ENCODE data around the gene PLPP4.

The PLPP4 gene

DNA sequence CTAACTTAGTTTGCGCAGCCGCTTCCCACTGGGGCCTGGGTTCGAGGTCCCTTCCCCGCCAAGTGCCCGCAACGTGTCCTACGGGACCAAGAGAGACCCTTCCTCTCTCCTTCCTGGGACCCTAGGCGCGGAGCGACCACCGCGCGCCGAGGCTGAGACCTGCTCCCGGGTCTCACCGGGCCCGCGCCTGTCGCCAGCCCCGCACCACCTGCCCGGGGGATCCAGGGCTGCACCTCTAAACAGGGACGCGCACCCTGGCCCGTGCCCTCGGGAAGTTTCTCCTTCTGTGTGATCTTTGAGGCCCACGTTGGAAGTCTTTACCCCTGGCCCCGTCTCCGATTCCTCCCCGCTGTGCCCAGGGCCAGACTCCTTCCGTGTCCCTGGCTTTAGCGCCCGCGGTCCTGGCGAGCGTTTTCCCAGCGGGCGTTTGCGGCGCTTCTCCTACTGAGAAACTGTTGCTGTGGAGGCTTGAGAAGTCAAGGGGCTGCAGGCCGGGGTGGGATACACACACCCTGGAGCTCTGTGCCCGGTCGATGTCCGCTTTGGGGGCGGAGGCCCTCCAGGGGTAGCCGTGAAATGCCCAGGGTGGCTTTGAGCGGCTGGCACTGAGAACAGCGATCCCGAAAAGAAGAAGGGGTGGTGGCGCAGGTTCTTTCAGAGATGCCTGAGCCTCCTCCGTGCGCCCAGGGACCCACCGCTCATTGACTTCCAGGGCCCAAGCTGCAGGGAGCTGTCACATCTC, 575 bp downstream of the PLPP4 start:
- Histone ChIP-seq H3K4me1 (ENCODE audit: control insufficient read depth, low read length) (no peaks in the 10 kb centered on the region), H3K9me3 (ENCODE audit: control insufficient read depth, insufficient read depth, low read length) (no peaks in the 10 kb centered on the region), H3K27me3 (ENCODE audit: control insufficient read depth, low read length) (no peaks in the 10 kb centered on the region), H3F3A (ENCODE audit: control insufficient read depth, insufficient read depth) (no peaks in the 10 kb centered on the region), H3K36me3 (ENCODE audit: control insufficient read depth, low read length) (no peaks in the 10 kb centered on the region), H3K4me2 (ENCODE audit: low read length) (no peak overlapping the region), H3K9me2 (replicated peaks; ENCODE audit: control insufficient read depth, low read length) (no peaks in the 10 kb centered on the region), H3K79me2 (ENCODE audit: control insufficient read depth, low read length) (no peaks in the 10 kb centered on the region), H3K4me3 (ENCODE audit: low read length) (no peak overlapping the region), H4K20me1 (ENCODE audit: control insufficient read depth, insufficient read depth, low read depth, low read length) (no peaks in the 10 kb centered on the region), H3K27ac (ENCODE audit: low read depth, low read length) (no peak overlapping the region)
- no peak for TF ChIP-seq EZH2phosphoT487 (IDR thresholded peaks at IDR 0.05; ENCODE audit: borderline replicate concordance, low read length)
- TF ChIP-seq, protein P1, sequence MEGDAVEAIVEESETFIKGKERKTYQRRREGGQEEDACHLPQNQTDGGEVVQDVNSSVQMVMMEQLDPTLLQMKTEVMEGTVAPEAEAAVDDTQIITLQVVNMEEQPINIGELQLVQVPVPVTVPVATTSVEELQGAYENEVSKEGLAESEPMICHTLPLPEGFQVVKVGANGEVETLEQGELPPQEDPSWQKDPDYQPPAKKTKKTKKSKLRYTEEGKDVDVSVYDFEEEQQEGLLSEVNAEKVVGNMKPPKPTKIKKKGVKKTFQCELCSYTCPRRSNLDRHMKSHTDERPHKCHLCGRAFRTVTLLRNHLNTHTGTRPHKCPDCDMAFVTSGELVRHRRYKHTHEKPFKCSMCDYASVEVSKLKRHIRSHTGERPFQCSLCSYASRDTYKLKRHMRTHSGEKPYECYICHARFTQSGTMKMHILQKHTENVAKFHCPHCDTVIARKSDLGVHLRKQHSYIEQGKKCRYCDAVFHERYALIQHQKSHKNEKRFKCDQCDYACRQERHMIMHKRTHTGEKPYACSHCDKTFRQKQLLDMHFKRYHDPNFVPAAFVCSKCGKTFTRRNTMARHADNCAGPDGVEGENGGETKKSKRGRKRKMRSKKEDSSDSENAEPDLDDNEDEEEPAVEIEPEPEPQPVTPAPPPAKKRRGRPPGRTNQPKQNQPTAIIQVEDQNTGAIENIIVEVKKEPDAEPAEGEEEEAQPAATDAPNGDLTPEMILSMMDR (IDR thresholded peaks at IDR 0.05; ENCODE audit: low read depth, low read length, poor library complexity, severe bottlenecking): no peak

DNA sequence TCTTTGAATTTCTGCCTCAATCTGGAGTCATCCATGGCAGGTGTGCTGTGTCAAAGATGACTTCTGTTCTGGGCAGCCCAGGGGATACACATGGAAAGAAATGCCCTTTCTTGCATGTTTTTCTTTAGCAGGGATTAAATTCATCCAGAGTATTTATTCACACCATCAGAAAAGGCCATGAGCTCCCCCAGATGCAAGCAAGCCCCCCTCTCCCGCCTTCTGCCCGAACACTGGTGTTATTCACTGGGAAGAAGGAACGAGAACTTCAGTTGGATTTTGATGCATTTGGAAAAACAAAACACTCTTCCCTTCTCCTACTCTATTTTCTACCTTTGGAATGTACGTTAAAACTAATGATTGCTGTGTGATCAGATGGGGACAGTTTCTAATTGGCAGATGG, 1.4 kb downstream of the PLPP4 start:
- H3K36me3 ChIP-seq (ENCODE audit: control insufficient read depth, low read length): no peaks in the 10 kb centered on the region
- H3F3A ChIP-seq (ENCODE audit: control insufficient read depth, insufficient read depth): no peaks in the 10 kb centered on the region
- H3K9me3 ChIP-seq (ENCODE audit: control insufficient read depth, insufficient read depth, low read length): no peaks in the 10 kb centered on the region
- no peaks in the 10 kb centered on the region for H4K20me1 ChIP-seq (ENCODE audit: control insufficient read depth, insufficient read depth, low read depth, low read length)
- H3K27me3 ChIP-seq (ENCODE audit: control insufficient read depth, low read length): no peaks in the 10 kb centered on the region
- H3K79me2 ChIP-seq (ENCODE audit: control insufficient read depth, low read length): no peaks in the 10 kb centered on the region
- H3K9me2 ChIP-seq (replicated peaks; ENCODE audit: control insufficient read depth, low read length): no peaks in the 10 kb centered on the region
- no peak overlapping the region for H3K4me3 ChIP-seq (ENCODE audit: low read length)
- no peak overlapping the region for H3K4me2 ChIP-seq (ENCODE audit: low read length)
- no peak overlapping the region for H3K27ac ChIP-seq (ENCODE audit: low read depth, low read length)
- H3K4me1 ChIP-seq (ENCODE audit: control insufficient read depth, low read length): no peaks in the 10 kb centered on the region
- TF ChIP-seq EZH2phosphoT487 (IDR thresholded peaks at IDR 0.05; ENCODE audit: borderline replicate concordance, low read length): no peak
- TF ChIP-seq, protein P1 (IDR thresholded peaks at IDR 0.05; ENCODE audit: low read depth, low read length, poor library complexity, severe bottlenecking): no peak

DNA sequence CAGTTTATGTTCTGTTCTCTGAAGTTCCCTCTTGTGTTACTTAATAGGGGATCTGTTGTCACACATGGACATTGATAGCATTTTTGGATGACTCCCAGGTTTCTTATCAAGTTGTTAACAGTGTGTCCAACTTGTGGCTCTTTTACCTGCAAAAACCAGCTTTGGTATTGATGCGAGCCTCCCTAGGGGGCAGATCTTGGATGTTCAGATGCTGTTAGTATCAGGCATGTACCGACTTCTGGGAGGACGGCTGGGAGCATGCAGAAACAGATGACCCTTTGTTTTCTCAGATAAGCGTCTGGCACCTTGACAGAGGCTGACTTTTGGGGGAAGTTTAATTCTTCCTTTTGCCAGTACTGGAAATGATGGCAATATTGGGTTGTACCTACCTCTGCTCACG, 2.2 kb downstream of the PLPP4 start:
- H3K36me3 ChIP-seq (ENCODE audit: control insufficient read depth, low read length): no peaks in the 10 kb centered on the region
- no peaks in the 10 kb centered on the region for H3K9me2 ChIP-seq (replicated peaks; ENCODE audit: control insufficient read depth, low read length)
- no peaks in the 10 kb centered on the region for H4K20me1 ChIP-seq (ENCODE audit: control insufficient read depth, insufficient read depth, low read depth, low read length)
- no peak overlapping the region for H3K4me2 ChIP-seq (ENCODE audit: low read length)
- no peaks in the 10 kb centered on the region for H3K4me1 ChIP-seq (ENCODE audit: control insufficient read depth, low read length)
- H3K79me2 ChIP-seq (ENCODE audit: control insufficient read depth, low read length): no peaks in the 10 kb centered on the region
- H3K27ac ChIP-seq (ENCODE audit: low read depth, low read length): no peak overlapping the region
- H3F3A ChIP-seq (ENCODE audit: control insufficient read depth, insufficient read depth): no peaks in the 10 kb centered on the region
- TF ChIP-seq, protein P1 (IDR thresholded peaks at IDR 0.05; ENCODE audit: low read depth, low read length, poor library complexity, severe bottlenecking): no peak
- TF ChIP-seq EZH2phosphoT487 (IDR thresholded peaks at IDR 0.05; ENCODE audit: borderline replicate concordance, low read length): no peak
- H3K27me3 ChIP-seq (ENCODE audit: control insufficient read depth, low read length): no peaks in the 10 kb centered on the region
- H3K4me3 ChIP-seq (ENCODE audit: low read length): no peak overlapping the region
- H3K9me3 ChIP-seq (ENCODE audit: control insufficient read depth, insufficient read depth, low read length): no peaks in the 10 kb centered on the region
